Muscle layer of colon (tissue), 2 donors: ENCODE measurements around the gene LBX2.

Experiments used
- H3K27ac ChIP-seq: one replicate; pipeline ENCODE4 v1.7.0; 2013; ENCODE audit warnings: low read depth, mild to moderate bottlenecking, low read length, moderate library complexity
- H3K27me3 ChIP-seq, 2 donors: one replicate each; pipeline ENCODE4 v1.7.0; 2013; ENCODE audit warnings: low read length in 2 of 2, mild to moderate bottlenecking in 2 of 2; ENCODE audit not compliant: insufficient read depth in 2 of 2, control insufficient read depth in 1 of 2
- H3K36me3 ChIP-seq: one replicate; pipeline ENCODE4 v1.7.0; 2013; ENCODE audit warnings: mild to moderate bottlenecking, low read length; ENCODE audit not compliant: insufficient read depth
- H3K4me1 ChIP-seq: one replicate; pipeline ENCODE4 v1.7.0; 2013; ENCODE audit warnings: mild to moderate bottlenecking, low read length; ENCODE audit not compliant: insufficient read depth
- H3K4me3 ChIP-seq, 2 donors: one replicate each; pipeline ENCODE4 v1.7.0; 2013; ENCODE audit warnings: low read length in 2 of 2, low read depth in 1 of 2, mild to moderate bottlenecking in 1 of 2, moderate library complexity in 1 of 2
- H3K9ac ChIP-seq: one replicate; pipeline ENCODE4 v1.7.0; 2013; ENCODE audit warnings: low read length
- H3K9me3 ChIP-seq: one replicate; pipeline ENCODE4 v1.7.0; 2013; ENCODE audit warnings: mild to moderate bottlenecking, low read length
- donor health status: abdominal sarcoma.
- donor health status: Adenocarcinoma of cecum.

Gene LBX2

GRCh38 chr2:74533464-74533863 lies 34.1 kb upstream of the LBX2 start:
- Histone ChIP-seq H3K9ac (no peak overlapping the region), H3K36me3 (peaks cover 16% of the 10 kb centered on the region), H3K9me3 (no peaks in the 10 kb centered on the region), H3K4me1 (peaks cover 16% of the 10 kb centered on the region), H3K4me3 (no peak overlapping the region), H3K27ac (no peak overlapping the region), H3K27me3 (no peaks in the 10 kb centered on the region)

GRCh38 chr2:74532222-74532621 lies 32.8 kb upstream of the LBX2 start:
- Histone ChIP-seq H3K9ac (no peak overlapping the region), H3K9me3 (no peaks in the 10 kb centered on the region), H3K4me1 (peaks cover 25% of the 10 kb centered on the region), H3K27ac (no peak overlapping the region), H3K4me3 (no peak overlapping the region), H3K36me3 (peaks cover 28% of the 10 kb centered on the region), H3K27me3 (no peaks in the 10 kb centered on the region)

GRCh38 chr2:74531666-74532065 lies 32.3 kb upstream of the LBX2 start:
- no peak overlapping the region for H3K9ac ChIP-seq

GRCh38 chr2:74530239-74531187 lies 31.1 kb upstream of the LBX2 start:
- Histone ChIP-seq H3K4me1 (peaks cover 25% of the 10 kb centered on the region), H3K9me3 (no peaks in the 10 kb centered on the region), H3K27me3 (no peaks in the 10 kb centered on the region), H3K36me3 (peaks cover 45% of the 10 kb centered on the region), H3K27ac (peak overlapping the region; percentile 80), H3K9ac (peak overlapping the region; percentile 32), H3K4me3 (peak overlapping the region; percentile 70 to 97)

More at GRCh38 chr2:74531666-74532065, 32.3 kb upstream of the LBX2 start:
- H3K27me3 ChIP-seq = no peaks in the 10 kb centered on the region
- no peak overlapping the region for H3K27ac ChIP-seq
- H3K4me1 ChIP-seq = peaks cover 25% of the 10 kb centered on the region
- H3K4me3 ChIP-seq = no peak overlapping the region
- H3K36me3 ChIP-seq = peaks cover 34% of the 10 kb centered on the region
- H3K9me3 ChIP-seq = no peaks in the 10 kb centered on the region

- peak within 1 kb of the TSS; percentile 94 for H3K9ac ChIP-seq
- peak within 1 kb of the TSS; percentile 70 to 97 for H3K4me3 ChIP-seq
- H3K27ac ChIP-seq = peak within 1 kb of the TSS; percentile 88
- no peaks in the 10 kb centered on the region for H3K27me3 ChIP-seq
- peaks cover 25% of the 10 kb centered on the region for H3K4me1 ChIP-seq
- H3K9me3 ChIP-seq = no peaks in the 10 kb centered on the region
- H3K36me3 ChIP-seq = peaks cover 46% of the 10 kb centered on the region
Observed at GRCh38 chr2:74529357-74530238, 30.2 kb upstream of the LBX2 start, which contains the start of the genes AUP1 and HTRA2. AUP1 (minus strand) TSS chr2:74529706; CDS start chr2:74529629, 77 bp downstream. HTRA2 (plus strand) TSS chr2:74529933; CDS start chr2:74530007, 74 bp downstream.

GRCh38 chr2:74528600-74529356 lies 29.4 kb upstream of the LBX2 start:
- Histone ChIP-seq H3K36me3 (peaks cover 46% of the 10 kb centered on the region), H3K27ac (peak overlapping the region; percentile 88)

GRCh38 chr2:74527741-74528140 lies 28.3 kb upstream of the LBX2 start:
- H3K27ac ChIP-seq = no peak overlapping the region
- H3K4me3 ChIP-seq = no peak overlapping the region
- H3K27me3 ChIP-seq = no peaks in the 10 kb centered on the region
- no peak overlapping the region for H3K9ac ChIP-seq
- H3K9me3 ChIP-seq = no peaks in the 10 kb centered on the region
- H3K4me1 ChIP-seq = peaks cover 25% of the 10 kb centered on the region
- peaks cover 46% of the 10 kb centered on the region for H3K36me3 ChIP-seq

More at GRCh38 chr2:74528600-74529356, 29.4 kb upstream of the LBX2 start:
- H3K4me1 ChIP-seq = peaks cover 25% of the 10 kb centered on the region
- H3K27me3 ChIP-seq = no peaks in the 10 kb centered on the region
- no peaks in the 10 kb centered on the region for H3K9me3 ChIP-seq
- H3K4me3 ChIP-seq = peak overlapping the region; percentile 59 to 97
- peak overlapping the region; percentile 94 for H3K9ac ChIP-seq

GRCh38 chr2:74526649-74527230 lies 27.3 kb upstream of the LBX2 start:
- Histone ChIP-seq H3K36me3 (peaks cover 36% of the 10 kb centered on the region), H3K4me1 (peaks cover 25% of the 10 kb centered on the region), H3K9ac (no peak overlapping the region), H3K27ac (no peak overlapping the region), H3K27me3 (no peaks in the 10 kb centered on the region), H3K4me3 (no peak overlapping the region), H3K9me3 (no peaks in the 10 kb centered on the region)

- Histone ChIP-seq H3K4me3 (no peak within 1 kb of the TSS), H3K9ac (no peak within 1 kb of the TSS)
Observed at GRCh38 chr2:74525717-74526648, 26.6 kb upstream of the LBX2 start, which contains the start of gene DQX1. DQX1 (minus strand) TSS chr2:74526231; CDS start chr2:74525729, 502 bp downstream.

More at GRCh38 chr2:74525717-74526648, 26.6 kb upstream of the LBX2 start, which contains the start of gene DQX1:
- H3K36me3 ChIP-seq = peaks cover 30% of the 10 kb centered on the region
- H3K27me3 ChIP-seq = no peaks in the 10 kb centered on the region
- no peak within 1 kb of the TSS for H3K27ac ChIP-seq
- peaks cover 19% of the 10 kb centered on the region for H3K4me1 ChIP-seq
- H3K9me3 ChIP-seq = no peaks in the 10 kb centered on the region
